SK-N-SH (cell line): ENCODE results near the gene INTS1.

ENCODE experiments used
- EP300 ChIP-seq, 2 experiments: IDR thresholded peaks; 2 replicates each; pipeline versions ENCODE4 v1.4.0 to v1.6.1; 2012; ENCODE audit warnings: borderline replicate concordance in 1 of 2, low read depth in 1 of 2, low read length in 1 of 2
- EZH2phosphoT487 ChIP-seq: fragments of 200-600 bp; sonication (generic); IDR thresholded peaks from 2 replicates; pipeline ENCODE4 v1.6.1; 2017; ENCODE audit warnings: low read depth, mixed run types, mild to moderate bottlenecking, antibody characterized with exemption, moderate library complexity, borderline replicate concordance
- FOXJ3 ChIP-seq: sonication (generic); formaldehyde crosslinking; IDR thresholded peaks from 2 replicates; pipeline ENCODE4 v1.5.1; 2020; ENCODE audit warnings: mild to moderate bottlenecking, missing genetic modification reagents
- FOXM1 ChIP-seq: IDR thresholded peaks from 2 replicates; pipeline ENCODE4 v1.4.0; 2012; ENCODE audit warnings: low read depth, mild to moderate bottlenecking
- GABPA ChIP-seq: IDR thresholded peaks from 2 replicates; pipeline ENCODE4 v1.4.0; 2012; ENCODE audit warnings: low read depth, mild to moderate bottlenecking
- GATA2 ChIP-seq: sonication (generic); formaldehyde crosslinking; IDR thresholded peaks from 2 replicates; pipeline ENCODE4 v1.5.0; 2020; ENCODE audit warnings: mild to moderate bottlenecking, missing genetic modification reagents
- YY1 ChIP-seq: IDR thresholded peaks from 2 replicates; pipeline ENCODE4 v1.4.0; 2012; ENCODE audit warnings: low read depth, mild to moderate bottlenecking
- TF ChIP-seq, protein P1 (sequence below): fragments of 200-600 bp; sonication (generic); IDR thresholded peaks from 2 replicates; pipeline ENCODE4 v1.6.1; 2017; ENCODE audit warnings: antibody characterized with exemption, mild to moderate bottlenecking, moderate library complexity

DNA sequence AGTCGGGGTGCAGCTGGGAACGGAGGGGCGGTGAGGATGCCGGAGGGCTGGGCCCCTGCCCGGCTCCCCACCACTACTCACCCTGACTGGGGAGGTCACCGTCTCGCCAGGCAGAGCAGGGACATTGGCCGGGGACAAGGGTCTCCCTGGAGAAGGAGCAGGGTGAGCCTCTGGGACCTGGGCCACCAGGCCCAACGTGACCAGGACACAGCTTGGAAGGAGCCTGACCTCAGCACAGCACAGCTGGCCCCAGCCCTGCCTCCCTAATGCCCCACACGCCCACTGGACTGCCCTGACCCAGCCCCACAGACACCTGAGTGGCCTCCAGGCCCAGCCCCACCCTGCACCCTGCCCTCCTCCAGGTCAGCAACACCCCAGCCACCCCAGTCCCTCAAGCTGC, 66.0 kb downstream of the INTS1 start:
- TF ChIP-seq, protein P1, sequence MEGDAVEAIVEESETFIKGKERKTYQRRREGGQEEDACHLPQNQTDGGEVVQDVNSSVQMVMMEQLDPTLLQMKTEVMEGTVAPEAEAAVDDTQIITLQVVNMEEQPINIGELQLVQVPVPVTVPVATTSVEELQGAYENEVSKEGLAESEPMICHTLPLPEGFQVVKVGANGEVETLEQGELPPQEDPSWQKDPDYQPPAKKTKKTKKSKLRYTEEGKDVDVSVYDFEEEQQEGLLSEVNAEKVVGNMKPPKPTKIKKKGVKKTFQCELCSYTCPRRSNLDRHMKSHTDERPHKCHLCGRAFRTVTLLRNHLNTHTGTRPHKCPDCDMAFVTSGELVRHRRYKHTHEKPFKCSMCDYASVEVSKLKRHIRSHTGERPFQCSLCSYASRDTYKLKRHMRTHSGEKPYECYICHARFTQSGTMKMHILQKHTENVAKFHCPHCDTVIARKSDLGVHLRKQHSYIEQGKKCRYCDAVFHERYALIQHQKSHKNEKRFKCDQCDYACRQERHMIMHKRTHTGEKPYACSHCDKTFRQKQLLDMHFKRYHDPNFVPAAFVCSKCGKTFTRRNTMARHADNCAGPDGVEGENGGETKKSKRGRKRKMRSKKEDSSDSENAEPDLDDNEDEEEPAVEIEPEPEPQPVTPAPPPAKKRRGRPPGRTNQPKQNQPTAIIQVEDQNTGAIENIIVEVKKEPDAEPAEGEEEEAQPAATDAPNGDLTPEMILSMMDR = no peak
- TF ChIP-seq EP300 (IDR thresholded peaks at IDR 0.05; ENCODE audit: borderline replicate concordance in 1 of 2, low read depth in 1 of 2, low read length in 1 of 2) (no peak), FOXJ3 (CRISPR knock-in tag) (no peak), FOXM1 (no peak), EZH2phosphoT487 (no peak), YY1 (no peak), GATA2 (CRISPR knock-in tag) (no peak), GABPA (no peak)
